Mesenchymal stem cell (in vitro differentiated cells and primary cell): ENCODE results near the gene TNK1.

ENCODE experiments used
- DNase-seq: peaks from one replicate; pipeline ENCODE4 v3.0.0-alpha.2; 2013
- H2AFZ ChIP-seq: one replicate; pipeline ENCODE4 v1.6.1; 2013; ENCODE audit warnings: low read depth, mild to moderate bottlenecking, control low read depth, inconsistent platforms, low read length, moderate library complexity
- H2AK5ac ChIP-seq: 2 replicates; pipeline ENCODE4 v1.6.1; 2013; ENCODE audit warnings: low read length, moderate library complexity, mild to moderate bottlenecking, inconsistent platforms; ENCODE audit not compliant: severe bottlenecking
- H2BK120ac ChIP-seq: one replicate; pipeline ENCODE4 v1.6.1; 2013; ENCODE audit warnings: low read depth, mild to moderate bottlenecking, inconsistent platforms, low read length, moderate library complexity
- H2BK12ac ChIP-seq, 2 experiments: one replicate each; pipeline ENCODE4 v1.6.1; 2013; ENCODE audit warnings: inconsistent platforms in 2 of 2, low read length in 2 of 2, mild to moderate bottlenecking in 2 of 2, moderate library complexity in 2 of 2, control low read depth in 1 of 2
- H2BK15ac ChIP-seq: one replicate; pipeline ENCODE4 v1.6.1; 2013; ENCODE audit warnings: mild to moderate bottlenecking, low read depth, inconsistent platforms; ENCODE audit not compliant: poor library complexity, severe bottlenecking
- H2BK5ac ChIP-seq: 2 replicates; pipeline ENCODE4 v1.6.1; 2013; ENCODE audit warnings: low read depth, mild to moderate bottlenecking, low read length, control low read depth, inconsistent platforms; ENCODE audit not compliant: poor library complexity, severe bottlenecking
- H3K14ac ChIP-seq, 2 experiments: one replicate each; pipeline ENCODE4 v1.6.1; 2013; ENCODE audit warnings: inconsistent platforms in 2 of 2, low read length in 2 of 2, control low read depth in 1 of 2, mild to moderate bottlenecking in 1 of 2, moderate library complexity in 1 of 2
- H3K18ac ChIP-seq, 2 experiments: one replicate each; pipeline ENCODE4 v1.6.1; 2013; ENCODE audit warnings: inconsistent platforms in 2 of 2, low read length in 2 of 2, control low read depth in 1 of 2, low read depth in 1 of 2, mild to moderate bottlenecking in 1 of 2
- H3K23ac ChIP-seq, 2 experiments: one replicate each; pipeline ENCODE4 v1.6.1; 2013; ENCODE audit warnings: inconsistent platforms in 2 of 2, low read length in 2 of 2, mild to moderate bottlenecking in 2 of 2, moderate library complexity in 2 of 2, control low read depth in 1 of 2
- H3K27ac ChIP-seq: 2 replicates; pipeline ENCODE4 v1.5.1; 2013; ENCODE audit warnings: mild to moderate bottlenecking, moderate library complexity, low read length, control low read depth, inconsistent platforms; ENCODE audit not compliant: poor library complexity, severe bottlenecking
- H3K27me3 ChIP-seq, 2 experiments: 2 replicates each; pipeline versions ENCODE4 v1.6.1 to v1.7.0; 2013; ENCODE audit warnings: low read length in 2 of 2, mild to moderate bottlenecking in 2 of 2, moderate library complexity in 2 of 2, control low read depth in 1 of 2, inconsistent platforms in 1 of 2; ENCODE audit not compliant: control insufficient read depth in 1 of 2, insufficient read depth in 1 of 2
- H3K36me3 ChIP-seq, 2 experiments: 2 replicates each; pipeline versions ENCODE4 v1.6.1 to v1.7.0; 2013; ENCODE audit warnings: low read length in 2 of 2, control low read depth in 1 of 2, inconsistent platforms in 1 of 2, low read depth in 1 of 2, mild to moderate bottlenecking in 1 of 2; ENCODE audit not compliant: insufficient read depth in 2 of 2, control insufficient read depth in 1 of 2
- H3K4ac ChIP-seq, 2 experiments: one replicate each; pipeline ENCODE4 v1.6.1; 2013; ENCODE audit warnings: inconsistent platforms in 2 of 2, low read length in 2 of 2, mild to moderate bottlenecking in 2 of 2, moderate library complexity in 2 of 2, control low read depth in 1 of 2, low read depth in 1 of 2
- H3K4me1 ChIP-seq: 2 replicates; pipeline ENCODE4 v1.6.1; 2013; ENCODE audit warnings: low read depth, low read length, control low read depth; ENCODE audit not compliant: control insufficient read depth, insufficient read depth
- H3K4me2 ChIP-seq: 2 replicates; pipeline ENCODE4 v1.6.1; 2013; ENCODE audit warnings: low read length, mild to moderate bottlenecking, inconsistent platforms; ENCODE audit not compliant: poor library complexity, severe bottlenecking
- H3K4me3 ChIP-seq, 2 experiments: 2 replicates each; pipeline versions ENCODE4 v1.5.1 to v1.7.0; 2013; ENCODE audit warnings: low read length in 2 of 2, mild to moderate bottlenecking in 2 of 2, control low read depth in 1 of 2, low read depth in 1 of 2; ENCODE audit not compliant: insufficient read depth in 1 of 2
- H3K79me1 ChIP-seq: replicated peaks from 2 replicates; pipeline ENCODE4 v1.6.1; 2013; ENCODE audit warnings: mild to moderate bottlenecking, control low read depth, low read length, inconsistent platforms; ENCODE audit not compliant: poor library complexity, severe bottlenecking
- H3K9ac ChIP-seq: 2 replicates; pipeline ENCODE4 v1.7.0; 2013; ENCODE audit warnings: mild to moderate bottlenecking, low read length, moderate library complexity
- H3K9me3 ChIP-seq: 2 replicates; pipeline ENCODE4 v1.7.0; 2013; ENCODE audit warnings: mild to moderate bottlenecking, low read length; ENCODE audit not compliant: control insufficient read depth
- H4K8ac ChIP-seq: one replicate; pipeline ENCODE4 v1.6.1; 2013; ENCODE audit warnings: inconsistent platforms, mild to moderate bottlenecking, low read length, moderate library complexity
- H4K91ac ChIP-seq: one replicate; pipeline ENCODE4 v1.6.1; 2013; ENCODE audit warnings: mild to moderate bottlenecking, low read length, inconsistent platforms
- WGBS: methylation state at CpG from one replicate; pipeline ENCODE4 v1.1.7; 2013; ENCODE audit warnings: mixed read lengths; 5-methylcytosine and 5-hydroxymethylcytosine counted together

The TNK1 gene

DNA sequence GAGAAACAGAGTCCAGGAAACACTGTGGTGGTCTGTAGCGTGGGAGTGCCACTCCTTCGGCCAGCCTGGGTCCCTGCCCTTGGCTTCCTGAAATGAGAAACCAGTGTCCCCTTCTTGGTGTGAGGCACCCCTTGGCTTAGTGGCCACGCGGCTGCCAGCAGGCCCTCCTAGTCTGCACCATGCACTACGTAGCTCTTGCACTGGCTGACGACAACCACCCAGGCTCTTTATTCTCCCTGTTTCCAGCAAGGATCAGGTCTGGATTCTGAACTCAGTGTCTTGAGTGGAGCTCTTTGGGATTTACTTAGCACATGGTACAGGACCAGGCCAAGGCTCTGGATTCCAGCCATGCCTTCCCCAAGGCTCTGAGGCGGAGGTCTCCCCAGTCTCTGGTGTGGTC lies 46.7 kb downstream of the TNK1 start:
- DNase-seq, result no peak
- WGBS, result 89% methylated on average over 5 of the region's 7 CpGs
- no peak overlapping the region for H2BK12ac ChIP-seq

DNA sequence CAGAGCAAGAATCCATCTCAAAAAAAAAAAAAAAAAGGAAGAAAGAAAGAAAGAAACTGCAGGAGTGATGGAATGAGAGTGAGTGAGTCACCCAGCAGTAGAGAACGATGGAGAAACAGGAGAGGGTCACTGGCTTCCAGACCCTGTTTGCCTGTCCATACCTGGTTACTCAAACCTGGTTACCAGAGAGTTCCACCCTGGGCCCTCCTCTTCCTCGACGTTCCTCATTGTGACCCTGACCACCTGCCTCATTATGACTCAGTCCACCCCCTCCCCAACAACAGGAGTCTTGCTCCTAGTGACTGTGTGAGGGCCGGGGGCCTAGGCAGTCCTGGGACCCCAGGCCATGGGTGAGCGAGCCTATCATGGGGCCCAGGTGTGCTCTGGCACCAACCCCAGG lies 47.7 kb downstream of the TNK1 start, which contains the start of gene SPEM3:
Gene SPEM3 (plus strand): TSS at position 301 of the 400 bp plus-strand sequence. CDS start 46 bp downstream, at position 347.
- Histone ChIP-seq H4K8ac (no peak within 1 kb of the TSS), H3K27me3 (peaks cover 0 to 8% of the 10 kb centered on the region in 2 experiments), H3K18ac (no peak within 1 kb of the TSS), H3K4me1 (no peaks in the 10 kb centered on the region), H3K23ac (peak within 1 kb of the TSS in 1 of 2 experiments; percentile 29), H3K9me3 (no peaks in the 10 kb centered on the region), H3K4me2 (no peak within 1 kb of the TSS), H2AK5ac (no peak within 1 kb of the TSS), H2BK12ac (no peak within 1 kb of the TSS), H3K14ac (no peak within 1 kb of the TSS), H3K36me3 (no peaks in the 10 kb centered on the region), H3K27ac (no peak within 1 kb of the TSS), H4K91ac (no peak within 1 kb of the TSS), H3K9ac (no peak within 1 kb of the TSS), H2BK5ac (no peak within 1 kb of the TSS), H3K79me1 (no peaks in the 10 kb centered on the region), H3K4ac (no peak within 1 kb of the TSS), H2BK120ac (no peak within 1 kb of the TSS), H2BK15ac (no peak within 1 kb of the TSS), H3K4me3 (no peak within 1 kb of the TSS), H2AFZ (no peak within 1 kb of the TSS)
- WGBS, result 69% methylated on average over 5 of the region's 5 CpGs
- no peak for DNase-seq

More for the DNA sequence above, 46.7 kb downstream of the TNK1 start:
- no peak overlapping the region for H2AK5ac ChIP-seq
- H3K27me3 ChIP-seq, result peaks cover 0 to 8% of the 10 kb centered on the region in 2 experiments
- H2AFZ ChIP-seq, result no peak overlapping the region
- no peak overlapping the region for H4K91ac ChIP-seq
- no peaks in the 10 kb centered on the region for H3K36me3 ChIP-seq
- no peak overlapping the region for H3K4me2 ChIP-seq
- H3K4me1 ChIP-seq, result no peaks in the 10 kb centered on the region
- no peak overlapping the region for H4K8ac ChIP-seq
- no peak overlapping the region for H3K27ac ChIP-seq
- H3K79me1 ChIP-seq, result no peaks in the 10 kb centered on the region
- H3K23ac ChIP-seq, result no peak overlapping the region
- H3K9me3 ChIP-seq, result no peaks in the 10 kb centered on the region
- H2BK120ac ChIP-seq, result no peak overlapping the region
- H3K18ac ChIP-seq, result no peak overlapping the region
- H2BK5ac ChIP-seq, result no peak overlapping the region
- no peak overlapping the region for H3K4ac ChIP-seq
- no peak overlapping the region for H3K14ac ChIP-seq
- no peak overlapping the region for H2BK15ac ChIP-seq
- no peak overlapping the region for H3K4me3 ChIP-seq
- no peak overlapping the region for H3K9ac ChIP-seq

DNA sequence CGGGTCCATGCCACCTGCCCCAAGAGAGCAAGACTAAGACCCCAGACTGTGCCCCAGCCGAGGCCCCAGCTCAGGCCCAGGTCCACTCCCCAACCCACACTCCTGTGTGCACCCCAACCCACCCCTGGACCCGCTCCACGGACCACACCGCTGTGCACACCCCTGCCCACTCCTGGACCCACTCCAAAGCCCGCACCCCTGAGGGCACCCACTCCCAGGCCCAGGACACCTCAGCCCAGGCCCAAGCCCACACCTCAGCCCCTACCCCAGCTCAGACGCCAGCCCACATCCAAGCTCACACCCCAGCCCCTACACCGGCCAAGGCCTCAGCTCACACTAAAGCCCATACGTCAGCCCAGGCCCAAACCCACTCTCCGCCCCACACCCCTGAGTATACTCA lies 48.8 kb downstream of the TNK1 start:
- no peak overlapping the region for H4K8ac ChIP-seq
- peaks cover 0 to 8% of the 10 kb centered on the region in 2 experiments for H3K27me3 ChIP-seq
- no peak overlapping the region for H4K91ac ChIP-seq
- H3K4me3 ChIP-seq, result no peak overlapping the region
- DNase-seq, result no peak
- H3K36me3 ChIP-seq, result no peaks in the 10 kb centered on the region
- H2BK15ac ChIP-seq, result no peak overlapping the region
- H2BK120ac ChIP-seq, result no peak overlapping the region
- H3K23ac ChIP-seq, result no peak overlapping the region
- H3K27ac ChIP-seq, result no peak overlapping the region
- H3K4me2 ChIP-seq, result no peak overlapping the region
- no peak overlapping the region for H3K9ac ChIP-seq
- H3K4me1 ChIP-seq, result no peaks in the 10 kb centered on the region
- no peak overlapping the region for H2BK12ac ChIP-seq
- H2BK5ac ChIP-seq, result no peak overlapping the region
- 93% methylated on average over 10 of the region's 10 CpGs for WGBS
- no peak overlapping the region for H2AFZ ChIP-seq
- H3K18ac ChIP-seq, result no peak overlapping the region
- H3K79me1 ChIP-seq, result no peaks in the 10 kb centered on the region
- H2AK5ac ChIP-seq, result no peak overlapping the region
- H3K14ac ChIP-seq, result no peak overlapping the region
- no peaks in the 10 kb centered on the region for H3K9me3 ChIP-seq
- no peak overlapping the region for H3K4ac ChIP-seq

DNA sequence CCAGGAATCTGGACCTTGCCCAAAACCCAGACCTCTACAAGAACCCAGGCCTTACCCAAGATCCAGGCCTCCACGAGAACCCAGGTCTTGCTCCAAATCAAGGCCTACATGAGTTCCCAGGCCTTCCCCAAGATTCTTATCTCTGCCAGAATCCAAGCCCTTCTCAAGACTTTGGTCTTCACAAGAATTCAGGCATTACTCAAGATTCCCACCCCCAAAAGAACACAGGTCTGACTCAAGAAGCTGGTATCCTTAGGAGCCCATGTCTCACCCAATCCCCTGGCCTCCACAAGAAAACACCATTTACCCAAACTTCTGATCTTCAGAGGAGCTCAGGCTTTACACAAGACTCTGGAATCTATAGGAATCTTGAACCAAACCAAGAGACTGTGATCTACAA lies 50.3 kb downstream of the TNK1 start:
- Histone ChIP-seq H3K36me3 (no peaks in the 10 kb centered on the region), H2BK15ac (no peak overlapping the region), H3K4me3 (no peak overlapping the region), H3K4ac (no peak overlapping the region), H3K9ac (no peak overlapping the region), H3K27ac (no peak overlapping the region), H2AFZ (no peak overlapping the region), H3K4me2 (no peak overlapping the region), H4K8ac (no peak overlapping the region), H2BK120ac (no peak overlapping the region), H3K27me3 (peaks cover 0 to 2% of the 10 kb centered on the region in 2 experiments), H3K14ac (no peak overlapping the region), H2BK5ac (no peak overlapping the region), H4K91ac (no peak overlapping the region), H2AK5ac (no peak overlapping the region), H3K79me1 (peaks cover under 1% of the 10 kb centered on the region), H3K18ac (no peak overlapping the region), H2BK12ac (no peak overlapping the region), H3K9me3 (no peaks in the 10 kb centered on the region), H3K23ac (no peak overlapping the region), H3K4me1 (peaks cover 6% of the 10 kb centered on the region)
- DNase-seq, result no peak
- WGBS, result 65% methylated on average over 1 of the region's 1 CpG
